Calu3 (cell line): Measurements from ENCODE around the gene GYG1. TPM values are rescaled to one million over a fixed set of nuclear protein-coding genes. Genes with fewer than 3 reads are reported as not detected.

ENCODE experiments used
- BruUV-seq: library from RNA; stranded (reverse); fragments of 400-500 nt; replicated peaks from 2 replicates; lab custom pipeline; 2021; lab: Mats Ljungman, UMichigan
- CTCF ChIA-PET: fragments of 300-600 bp; sonication (Branson Sonifier 250); formaldehyde crosslinking; loops from one replicate; lab custom pipeline; 2022; ENCODE audit warnings: antibody characterized with exemption; lab: Charles Lee
- DNase-seq: peaks from one replicate; pipeline ENCODE4 v3.0.0; 2022
- H3K27ac Mint-ChIP-seq: one replicate; pipeline ENCODE4 v1.8.0; 2022; ENCODE audit warnings: mixed read lengths; ENCODE audit not compliant: unreplicated experiment
- H3K27me3 Mint-ChIP-seq: one replicate; pipeline ENCODE4 v1.8.0; 2022; ENCODE audit warnings: mixed read lengths; ENCODE audit not compliant: unreplicated experiment
- H3K36me3 Mint-ChIP-seq: one replicate; pipeline ENCODE4 v1.8.0; 2022; ENCODE audit warnings: mild to moderate bottlenecking, moderate library complexity, mixed read lengths; ENCODE audit not compliant: insufficient read depth, unreplicated experiment
- H3K4me1 Mint-ChIP-seq: one replicate; pipeline ENCODE4 v1.8.0; 2022; ENCODE audit warnings: mild to moderate bottlenecking, low read depth, mixed read lengths; ENCODE audit not compliant: unreplicated experiment
- H3K4me3 Mint-ChIP-seq: one replicate; pipeline ENCODE4 v1.8.0; 2022; ENCODE audit warnings: mild to moderate bottlenecking, low read depth, moderate library complexity, mixed read lengths; ENCODE audit not compliant: unreplicated experiment
- H3K9me3 Mint-ChIP-seq: one replicate; pipeline ENCODE4 v1.8.0; 2022; ENCODE audit warnings: low read depth, mixed read lengths; ENCODE audit not compliant: unreplicated experiment
- intact Hi-C: fragments of 100-400 bp; cut with micrococcal nuclease; formaldehyde crosslinking; loops from one replicate; pipeline ENCODE4 v1.10.0; 2022; ENCODE audit not compliant: unreplicated experiment
- total RNA-seq: library from RNA; stranded (reverse); gene quantifications from 2 replicates; pipeline ENCODE4 v1.2.3, GENCODE V29; 2022
- TF ChIP-seq, protein P1 (sequence below): fragments of 200-600 bp; IDR thresholded peaks from one replicate; pipeline ENCODE4 v1.8.0; 2022; ENCODE audit warnings: antibody characterized with exemption; ENCODE audit not compliant: unreplicated experiment

The GYG1 gene
- total RNA-seq, 1 experiment from 2014 or later: 49.2 TPM

DNA sequence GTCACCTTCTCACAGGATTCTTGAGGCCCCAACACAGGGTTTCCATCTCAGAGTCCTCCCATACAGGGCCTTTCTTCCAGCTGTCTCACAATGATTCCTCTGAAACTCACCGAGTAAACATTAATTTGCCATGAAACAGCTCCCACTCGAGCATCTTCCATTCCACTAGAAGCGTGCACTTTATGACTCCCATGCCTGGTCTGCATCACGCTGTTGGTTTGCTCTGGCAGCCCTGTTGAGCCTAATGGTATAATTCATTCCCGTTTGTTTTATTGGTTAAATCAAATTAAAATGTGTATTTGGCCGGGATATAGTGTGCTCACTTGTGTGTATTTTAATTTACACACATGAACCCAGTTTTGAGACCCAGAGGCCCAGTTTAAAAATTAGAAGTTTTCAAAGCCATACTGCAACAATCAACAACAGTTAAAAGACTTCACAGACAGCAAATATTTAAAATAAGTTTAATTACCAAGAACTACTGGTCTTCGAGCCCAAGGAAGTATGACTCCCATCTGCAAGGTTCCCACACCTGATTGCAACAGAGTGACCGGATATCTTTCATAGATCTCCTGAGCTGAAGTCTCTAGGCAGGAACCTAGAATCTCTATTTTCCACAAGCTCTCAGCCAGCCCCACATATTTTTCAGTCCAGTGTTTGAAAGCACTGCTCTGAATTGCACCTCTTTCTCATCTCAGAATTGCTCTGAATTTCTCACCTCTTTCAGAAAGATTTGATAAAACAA, 42.3 kb upstream of the GYG1 start:
- H3K36me3 Mint-ChIP-seq: no peaks in the 10 kb centered on the region
- CTCF ChIA-PET: interaction anchor here (0.6 to 1.0 kb wide), 4 partner anchors 8 to 333 kb away, joined by 3 to 8 read pairs (median 5); no protein-coding TSS in a partner anchor
- TF ChIP-seq, protein P1, sequence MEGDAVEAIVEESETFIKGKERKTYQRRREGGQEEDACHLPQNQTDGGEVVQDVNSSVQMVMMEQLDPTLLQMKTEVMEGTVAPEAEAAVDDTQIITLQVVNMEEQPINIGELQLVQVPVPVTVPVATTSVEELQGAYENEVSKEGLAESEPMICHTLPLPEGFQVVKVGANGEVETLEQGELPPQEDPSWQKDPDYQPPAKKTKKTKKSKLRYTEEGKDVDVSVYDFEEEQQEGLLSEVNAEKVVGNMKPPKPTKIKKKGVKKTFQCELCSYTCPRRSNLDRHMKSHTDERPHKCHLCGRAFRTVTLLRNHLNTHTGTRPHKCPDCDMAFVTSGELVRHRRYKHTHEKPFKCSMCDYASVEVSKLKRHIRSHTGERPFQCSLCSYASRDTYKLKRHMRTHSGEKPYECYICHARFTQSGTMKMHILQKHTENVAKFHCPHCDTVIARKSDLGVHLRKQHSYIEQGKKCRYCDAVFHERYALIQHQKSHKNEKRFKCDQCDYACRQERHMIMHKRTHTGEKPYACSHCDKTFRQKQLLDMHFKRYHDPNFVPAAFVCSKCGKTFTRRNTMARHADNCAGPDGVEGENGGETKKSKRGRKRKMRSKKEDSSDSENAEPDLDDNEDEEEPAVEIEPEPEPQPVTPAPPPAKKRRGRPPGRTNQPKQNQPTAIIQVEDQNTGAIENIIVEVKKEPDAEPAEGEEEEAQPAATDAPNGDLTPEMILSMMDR: no peak
- no peaks in the 10 kb centered on the region for H3K27me3 Mint-ChIP-seq
- no peak overlapping the region for H3K4me3 Mint-ChIP-seq
- no peak for DNase-seq
- H3K27ac Mint-ChIP-seq: no peak overlapping the region
- H3K4me1 Mint-ChIP-seq: peaks cover 5% of the 10 kb centered on the region
- intact Hi-C loops: loop anchor here (10.0 kb wide), 2 partner anchors 314 to 484 kb away; no protein-coding TSS in a partner anchor
- BruUV-seq: no TSS peak
- no peaks in the 10 kb centered on the region for H3K9me3 Mint-ChIP-seq

DNA sequence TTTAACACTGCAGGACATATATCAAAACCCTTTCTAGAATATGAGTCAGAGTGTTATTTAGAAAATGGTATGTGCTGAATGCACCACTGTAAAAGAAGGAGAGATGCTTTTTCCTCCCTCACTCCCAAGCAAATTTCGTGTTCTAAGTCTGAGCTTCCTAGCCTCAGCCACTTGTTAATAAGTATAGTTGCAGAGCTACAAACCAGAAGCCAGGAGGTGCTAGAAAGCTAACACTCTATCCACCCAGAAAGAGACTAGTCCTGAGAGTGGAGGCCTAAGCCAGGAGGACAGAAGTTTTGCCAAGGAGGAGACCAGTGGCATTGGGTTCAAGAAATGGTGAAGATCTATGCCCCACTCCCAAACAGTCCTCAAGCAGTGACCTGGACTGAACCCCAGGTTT, 40.5 kb upstream of the GYG1 start:
- intact Hi-C loops: no loop called here
- no TSS peak for BruUV-seq
- CTCF ChIA-PET: interaction anchor here (0.6 to 0.7 kb wide), 3 partner anchors 11 to 486 kb away, joined by 3 to 4 read pairs (median 3); no protein-coding TSS in a partner anchor
- no peaks in the 10 kb centered on the region for H3K9me3 Mint-ChIP-seq
- H3K27me3 Mint-ChIP-seq: no peaks in the 10 kb centered on the region
- TF ChIP-seq, protein P1: peak; percentile 24
- H3K4me3 Mint-ChIP-seq: no peak overlapping the region
- no peak for DNase-seq
- peaks cover 10% of the 10 kb centered on the region for H3K4me1 Mint-ChIP-seq
- no peak overlapping the region for H3K27ac Mint-ChIP-seq
- no peaks in the 10 kb centered on the region for H3K36me3 Mint-ChIP-seq

DNA sequence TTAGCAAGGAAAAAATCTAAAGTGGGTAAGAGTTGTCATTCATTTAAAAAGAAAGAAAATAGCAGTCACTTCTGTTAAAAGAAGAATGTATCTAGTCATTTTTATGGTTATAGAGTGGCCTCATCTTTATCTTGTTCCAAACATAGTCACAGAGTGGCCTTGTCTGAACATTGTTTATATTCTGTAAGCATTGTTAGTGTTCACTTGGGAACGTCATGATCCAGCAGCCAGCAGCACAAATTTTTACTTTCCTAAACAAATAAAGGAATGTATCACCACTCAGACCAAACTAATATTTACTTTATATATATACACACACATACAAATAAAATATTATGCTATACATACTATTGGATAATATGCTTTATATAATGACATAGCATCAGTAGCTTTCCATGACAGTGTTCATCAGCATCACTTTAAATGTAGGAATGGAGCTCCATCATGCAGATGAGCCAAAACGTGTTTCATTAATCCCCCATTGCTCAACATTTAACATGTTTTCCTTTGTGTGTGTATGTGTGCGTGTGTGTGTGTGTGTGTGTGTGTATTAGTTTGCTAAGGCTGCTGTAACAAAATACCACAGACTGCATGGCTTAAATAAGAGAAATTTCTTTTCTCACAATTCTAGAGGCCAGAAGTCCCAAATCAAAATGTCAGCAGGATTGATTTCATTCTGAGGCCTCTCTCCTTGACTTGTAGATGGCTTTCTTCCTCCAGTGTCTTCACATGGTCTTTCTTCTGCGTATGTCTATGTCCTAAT, 39.6 kb upstream of the GYG1 start:
- CTCF ChIA-PET: interaction anchor here (0.6 kb wide), 1 partner anchor 60 kb away, joined by 3 read pairs; no protein-coding TSS in a partner anchor
- intact Hi-C loops: no loop called here
- no peaks in the 10 kb centered on the region for H3K27me3 Mint-ChIP-seq
- TF ChIP-seq, protein P1: no peak
- DNase-seq: no peak
- no peak overlapping the region for H3K4me3 Mint-ChIP-seq
- H3K27ac Mint-ChIP-seq: no peak overlapping the region
- BruUV-seq: no TSS peak
- H3K9me3 Mint-ChIP-seq: no peaks in the 10 kb centered on the region
- H3K36me3 Mint-ChIP-seq: no peaks in the 10 kb centered on the region
- peaks cover 16% of the 10 kb centered on the region for H3K4me1 Mint-ChIP-seq

DNA sequence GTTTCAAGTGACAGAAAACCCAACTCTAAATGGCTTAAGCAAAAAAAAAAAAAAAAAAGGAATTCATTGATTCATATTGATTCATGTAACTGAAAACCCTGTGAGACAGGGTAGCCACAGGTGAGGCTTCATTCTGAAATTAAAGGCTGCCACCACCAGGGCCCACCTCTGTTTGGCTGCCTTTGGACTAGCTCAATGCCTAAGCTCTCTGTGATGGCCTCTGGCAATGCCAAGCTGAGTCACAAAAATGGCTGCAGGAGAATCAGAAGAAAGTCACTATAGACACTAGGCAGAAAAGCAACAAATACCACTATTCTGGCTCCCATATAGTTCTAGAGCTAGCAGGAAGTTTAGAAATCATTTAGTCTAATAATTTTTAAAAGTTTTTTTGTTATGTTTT, 38.2 kb upstream of the GYG1 start:
- CTCF ChIA-PET: interaction anchor here (0.6 to 0.7 kb wide), 3 partner anchors 39 to 456 kb away, joined by 3 to 4 read pairs (median 4); partner anchors contain the start of gene GYG1
- Mint-ChIP-seq H3K4me3 (no peak overlapping the region), H3K27ac (no peak overlapping the region), H3K36me3 (no peaks in the 10 kb centered on the region), H3K4me1 (peaks cover 11% of the 10 kb centered on the region), H3K9me3 (no peaks in the 10 kb centered on the region), H3K27me3 (no peaks in the 10 kb centered on the region)
- intact Hi-C loops: no loop called here
- no peak for DNase-seq
- TF ChIP-seq, protein P1: no peak
- no TSS peak for BruUV-seq
